ENCODE results near the gene SEL1L2. TPM values are rescaled to one million over a fixed set of nuclear protein-coding genes. Genes with fewer than 3 reads are reported as not detected.

SEL1L2 gene
- total RNA-seq, 2 experiments from 2014 or later = not detected

- Mint-ChIP-seq H3K36me3 (ENCODE audit: low read depth) (no peaks in the 10 kb centered on the region), H3K27ac (no peak overlapping the region), H3K9me3 (no peaks in the 10 kb centered on the region), H3K4me1 (ENCODE audit: low read depth) (no peaks in the 10 kb centered on the region), H3K4me3 (no peak overlapping the region), H3K27me3 (no peaks in the 10 kb centered on the region)
- no peak for ATAC-seq (ENCODE audit: poor library complexity)
- Histone ChIP-seq H3K27me3 (ENCODE audit: control insufficient read depth in 1 of 2, insufficient read depth in 2 of 2, low read length in 2 of 2) (no peaks in the 10 kb centered on the region), H3K4me3 (ENCODE audit: low read length) (no peak overlapping the region), H3K9me3 (ENCODE audit: control insufficient read depth in 1 of 2, insufficient read depth in 1 of 2, low read length in 2 of 2) (no peaks in the 10 kb centered on the region), H3K4me1 (ENCODE audit: insufficient read depth, low read length) (no peaks in the 10 kb centered on the region), H3K27ac (ENCODE audit: low read depth in 1 of 2, low read length in 2 of 2) (no peak overlapping the region), H3K36me3 (ENCODE audit: insufficient read depth, low read length) (no peaks in the 10 kb centered on the region)
- intact Hi-C loops (cut with DNase I, micrococcal nuclease) = no loop called here
- no peak for TF ChIP-seq CTCF (IDR thresholded peaks at IDR 0.05)
- no peak for DNase-seq
- POLR2A ChIA-PET = no interaction called here
- CTCF ChIA-PET = no interaction called here
Measured at GRCh38 chr20:13936781-13937576, 53.4 kb downstream of the SEL1L2 start.

GRCh38 chr20:13934992-13935894 lies 55.2 kb downstream of the SEL1L2 start:
- DNase-seq = no peak
- Histone ChIP-seq H3K27me3 (ENCODE audit: control insufficient read depth in 1 of 2, insufficient read depth in 2 of 2, low read length in 2 of 2) (no peaks in the 10 kb centered on the region), H3K4me3 (ENCODE audit: low read length) (no peak overlapping the region), H3K4me1 (ENCODE audit: insufficient read depth, low read length) (no peaks in the 10 kb centered on the region), H3K36me3 (ENCODE audit: insufficient read depth, low read length) (no peaks in the 10 kb centered on the region), H3K9me3 (ENCODE audit: control insufficient read depth in 1 of 2, insufficient read depth in 1 of 2, low read length in 2 of 2) (no peaks in the 10 kb centered on the region), H3K27ac (ENCODE audit: low read depth in 1 of 2, low read length in 2 of 2) (no peak overlapping the region)
- TF ChIP-seq CTCF (IDR thresholded peaks at IDR 0.05) = no peak
- ATAC-seq (ENCODE audit: poor library complexity) = no peak
- ChIA-PET CTCF (interaction anchor here (1.2 kb wide), 1 partner anchor 12 kb away, joined by 3 read pairs; no protein-coding TSS in a partner anchor), POLR2A (no interaction called here)
- no peak overlapping the region for H3K27ac Mint-ChIP-seq
- H3K27me3 Mint-ChIP-seq = no peaks in the 10 kb centered on the region
- H3K36me3 Mint-ChIP-seq (ENCODE audit: low read depth) = no peaks in the 10 kb centered on the region
- H3K4me1 Mint-ChIP-seq (ENCODE audit: low read depth) = no peaks in the 10 kb centered on the region
- intact Hi-C loops (cut with DNase I, micrococcal nuclease) = no loop called here
- H3K9me3 Mint-ChIP-seq = no peaks in the 10 kb centered on the region
- H3K4me3 Mint-ChIP-seq = no peak overlapping the region

GRCh38 chr20:13930281-13930680 lies 60.1 kb downstream of the SEL1L2 start:
- ChIA-PET CTCF (no interaction called here), POLR2A (no interaction called here)
- Mint-ChIP-seq H3K9me3 (no peaks in the 10 kb centered on the region), H3K27me3 (no peaks in the 10 kb centered on the region), H3K4me1 (ENCODE audit: low read depth) (no peaks in the 10 kb centered on the region), H3K36me3 (ENCODE audit: low read depth) (no peaks in the 10 kb centered on the region), H3K4me3 (no peak overlapping the region), H3K27ac (no peak overlapping the region)
- H3K36me3 ChIP-seq (ENCODE audit: insufficient read depth, low read length) = no peaks in the 10 kb centered on the region
- no peaks in the 10 kb centered on the region for H3K27me3 ChIP-seq (ENCODE audit: control insufficient read depth in 1 of 2, insufficient read depth in 2 of 2, low read length in 2 of 2)
- no peak for ATAC-seq (ENCODE audit: poor library complexity)
- DNase-seq = no peak
- no peak overlapping the region for H3K27ac ChIP-seq (ENCODE audit: low read depth in 1 of 2, low read length in 2 of 2)
- no peak overlapping the region for H3K4me3 ChIP-seq (ENCODE audit: low read length)
- no peak for TF ChIP-seq CTCF (IDR thresholded peaks at IDR 0.05)
- no peaks in the 10 kb centered on the region for H3K4me1 ChIP-seq (ENCODE audit: insufficient read depth, low read length)
- peaks cover 0 to 3% of the 10 kb centered on the region in 2 experiments for H3K9me3 ChIP-seq (ENCODE audit: control insufficient read depth in 1 of 2, insufficient read depth in 1 of 2, low read length in 2 of 2)
- intact Hi-C loops (cut with DNase I, micrococcal nuclease) = no loop called here
